GM19043 (cell line): ENCODE results near the gene MAP3K7CL.
A peak's percentile ranks its signal among the peaks of the same experiment; 100 is the strongest.

Source experiments
- ATAC-seq: cut with Tn5 transposase; IDR thresholded peaks from one replicate; pipeline ENCODE4 v1.9.1; 2021; ENCODE audit warnings: low read depth; ENCODE audit not compliant: unreplicated experiment

Gene MAP3K7CL

GRCh38 chr21:29130270-29130969 lies at the start of gene MAP3K7CL:
Gene MAP3K7CL (plus strand): TSS chr21:29130644. CDS start chr21:29133345, 2,701 bp downstream.
- no peak for ATAC-seq

GRCh38 chr21:29082046-29082815 lies 48.2 kb upstream of the MAP3K7CL start:
- ATAC-seq = no peak

GRCh38 chr21:29083306-29083705 lies 47.1 kb upstream of the MAP3K7CL start:
- no peak for ATAC-seq

GRCh38 chr21:29084372-29084771 lies 46.1 kb upstream of the MAP3K7CL start:
- ATAC-seq = no peak

- ATAC-seq = no peak
These were observed 45.2 kb upstream of the MAP3K7CL start for GRCh38 chr21:29085106-29085752.

- ATAC-seq = no peak
These were observed 39.4 kb upstream of the MAP3K7CL start for GRCh38 chr21:29091033-29091432.

- no peak for ATAC-seq
These were observed 38.1 kb upstream of the MAP3K7CL start for GRCh38 chr21:29092102-29092959.

- no peak for ATAC-seq
These were observed 34.0 kb upstream of the MAP3K7CL start for GRCh38 chr21:29096218-29097015.

- ATAC-seq = no peak
These were observed 32.3 kb upstream of the MAP3K7CL start for GRCh38 chr21:29098156-29098555.

GRCh38 chr21:29102791-29103257 lies 27.6 kb upstream of the MAP3K7CL start:
- no peak for ATAC-seq

- ATAC-seq = peak; percentile 52
These were observed 26.2 kb upstream of the MAP3K7CL start for GRCh38 chr21:29104239-29104708.

GRCh38 chr21:29105218-29105617 lies 25.2 kb upstream of the MAP3K7CL start:
- ATAC-seq = no peak

- no peak for ATAC-seq
These were observed 15.5 kb upstream of the MAP3K7CL start for GRCh38 chr21:29114765-29115500.

GRCh38 chr21:29115899-29116298 lies 14.5 kb upstream of the MAP3K7CL start:
- no peak for ATAC-seq

- ATAC-seq = no peak
These were observed 13.0 kb upstream of the MAP3K7CL start for GRCh38 chr21:29117372-29117955.

GRCh38 chr21:29121759-29122158 lies 8.7 kb upstream of the MAP3K7CL start:
- ATAC-seq = peak; percentile 70

- ATAC-seq = peak; percentile 28
These were observed 5.8 kb upstream of the MAP3K7CL start for GRCh38 chr21:29124645-29125044.

GRCh38 chr21:29125191-29125590 lies 5.3 kb upstream of the MAP3K7CL start:
- ATAC-seq = peak; percentile 78
